GM21447 (cell line): ENCODE measurements around the gene C3.

ENCODE experiments used
- ATAC-seq: cut with Tn5 transposase; IDR thresholded peaks from one replicate; pipeline ENCODE4 v1.9.1; 2021; ENCODE audit not compliant: unreplicated experiment

Gene C3

GRCh38 chr19:6745965-6746364 is 25.5 kb upstream of the C3 start:
- ATAC-seq: no peak

GRCh38 chr19:6744381-6745301 is 24.2 kb upstream of the C3 start:
- no peak for ATAC-seq

- no peak for ATAC-seq
Observed at GRCh38 chr19:6743714-6744380, 23.4 kb upstream of the C3 start.

- no peak for ATAC-seq
Observed at GRCh38 chr19:6743066-6743465, 22.6 kb upstream of the C3 start.

- ATAC-seq: no peak
Observed at GRCh38 chr19:6740589-6741343, 20.3 kb upstream of the C3 start.

GRCh38 chr19:6739883-6740588 is 19.6 kb upstream of the C3 start:
- no peak for ATAC-seq

GRCh38 chr19:6739390-6739882 is 19.0 kb upstream of the C3 start, which contains the start of gene TRIP10:
TSS of gene TRIP10 (plus strand) at chr19:6739680. CDS start at chr19:6739762, 82 bp downstream.
- ATAC-seq: no peak

- ATAC-seq: no peak
Observed at GRCh38 chr19:6738787-6739389, 18.4 kb upstream of the C3 start.

- no peak for ATAC-seq
Observed at GRCh38 chr19:6737873-6738786, 17.7 kb upstream of the C3 start.

- peak; percentile 56 for ATAC-seq
Observed at GRCh38 chr19:6737284-6737872, 16.9 kb upstream of the C3 start, which contains the start of gene GPR108. TSS of gene GPR108 (minus strand) at chr19:6737580. CDS start at chr19:6737576, 4 bp downstream.

- no peak for ATAC-seq
Observed at GRCh38 chr19:6736917-6737283, 16.4 kb upstream of the C3 start.

- ATAC-seq: no peak
Observed at GRCh38 chr19:6736169-6736916, 15.9 kb upstream of the C3 start.

- no peak for ATAC-seq
Observed at GRCh38 chr19:6735181-6735911, 14.9 kb upstream of the C3 start.

GRCh38 chr19:6734096-6734696 is 13.7 kb upstream of the C3 start:
- no peak for ATAC-seq

- no peak for ATAC-seq
Observed at GRCh38 chr19:6733338-6734095, 13.1 kb upstream of the C3 start.

- no peak for ATAC-seq
Observed at GRCh38 chr19:6732803-6733337, 12.4 kb upstream of the C3 start.
